Hematopoietic multipotent progenitor cell treated with erythropoietin and hydrocortisone succinate and interleukin-3 and kit ligand, for 8 days (in vitro differentiated cells): ENCODE measurements around the gene GAB1.
A peak's percentile ranks its signal among the peaks of the same experiment; 100 is the strongest.

Experiments
- DNase-seq: peaks from one replicate; pipeline ENCODE4 v3.0.0-alpha.2; 2015

The GAB1 gene

GRCh38 chr4:143512978-143513313 is 176.3 kb downstream of the GAB1 start:
- DNase-seq: no peak

DNA sequence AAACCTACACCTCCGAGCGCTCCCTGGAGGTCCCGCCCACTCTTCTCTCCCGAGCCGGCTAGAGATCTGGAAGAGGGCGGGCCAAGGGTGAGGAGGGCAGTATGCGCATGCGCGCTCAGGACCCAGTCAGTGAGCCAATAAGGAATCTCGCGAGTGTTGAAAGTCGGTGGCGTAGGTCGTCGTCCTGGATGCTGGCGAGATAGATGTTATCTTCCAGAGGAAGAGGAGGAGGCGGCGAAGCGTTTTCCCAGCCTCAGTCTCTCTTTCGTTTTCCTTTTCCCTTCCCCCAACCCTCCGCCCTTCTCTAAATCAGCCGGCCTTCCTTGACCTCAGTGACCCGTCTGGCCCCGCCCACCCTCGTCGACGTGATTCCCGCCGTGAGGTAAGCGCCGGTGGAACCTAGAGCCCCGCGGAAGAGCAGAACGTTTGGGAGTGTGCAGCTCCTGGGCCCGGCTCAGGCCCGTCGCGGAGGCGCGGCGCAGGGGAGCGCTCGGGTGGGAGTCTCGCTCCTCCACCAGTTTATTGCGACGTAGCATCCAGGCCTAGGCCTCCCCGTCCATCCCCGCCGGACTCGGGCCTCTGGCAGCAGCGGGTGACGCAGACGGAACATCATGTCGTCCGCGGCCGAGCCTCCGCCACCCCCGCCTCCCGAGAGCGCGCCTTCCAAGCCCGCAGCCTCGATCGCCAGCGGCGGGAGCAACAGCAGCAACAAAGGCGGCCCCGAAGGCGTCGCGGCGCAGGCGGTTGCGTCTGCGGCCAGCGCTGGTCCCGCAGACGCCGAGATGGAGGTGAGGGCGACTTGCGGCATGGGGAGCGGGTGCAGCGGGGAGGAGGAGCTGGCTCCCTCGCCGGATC is 176.9 kb downstream of the GAB1 start, which contains the start of gene SMARCA5:
Gene SMARCA5 (plus strand): TSS at position 389 of the 855 bp plus-strand sequence. CDS start 223 bp downstream, at position 612.
- DNase-seq: peak; percentile 99

- DNase-seq: no peak
These were observed 177.5 kb downstream of the GAB1 start for GRCh38 chr4:143514169-143514495.

DNA sequence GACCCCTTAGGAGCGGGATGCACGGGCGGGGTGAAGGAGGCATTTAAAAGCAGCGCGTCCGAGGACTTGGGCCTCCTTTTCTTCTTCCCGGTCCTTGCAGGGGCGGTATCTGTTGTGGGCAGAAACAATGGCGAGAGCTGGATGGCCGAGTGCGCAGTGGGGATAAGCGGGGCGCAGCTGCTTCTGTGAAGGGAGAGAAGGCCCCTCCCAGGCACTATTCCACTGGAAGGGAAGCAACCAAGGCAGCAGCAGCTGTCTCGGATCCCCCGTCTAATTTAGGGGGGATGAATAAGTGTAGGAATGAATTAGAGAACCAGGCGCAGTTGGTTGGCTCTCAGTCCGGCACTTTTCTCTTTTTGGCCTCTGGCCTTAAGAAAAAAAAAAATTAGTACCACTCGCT is 177.8 kb downstream of the GAB1 start:
- peak; percentile 84 for DNase-seq

- DNase-seq: no peak
These were observed 178.2 kb downstream of the GAB1 start for GRCh38 chr4:143514901-143515300.

DNA sequence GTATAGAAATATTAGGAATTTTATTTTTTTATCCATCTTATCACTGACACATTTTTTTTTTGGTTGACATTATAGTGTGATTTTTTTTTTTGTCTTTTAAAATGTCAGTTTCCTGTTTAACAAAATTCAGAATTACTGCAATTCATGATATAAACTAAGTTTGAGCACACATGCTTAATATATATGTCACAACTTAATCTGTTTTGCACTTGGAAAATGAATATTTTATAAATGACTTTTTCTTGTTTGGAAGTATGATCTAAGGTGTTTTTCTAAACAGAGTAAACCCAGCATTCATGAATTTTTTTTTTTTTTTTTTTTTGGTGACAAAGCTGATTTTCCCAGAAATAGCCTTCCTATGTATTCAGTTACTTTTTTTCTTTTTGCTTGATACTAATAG is 179.2 kb downstream of the GAB1 start:
- DNase-seq: no peak

DNA sequence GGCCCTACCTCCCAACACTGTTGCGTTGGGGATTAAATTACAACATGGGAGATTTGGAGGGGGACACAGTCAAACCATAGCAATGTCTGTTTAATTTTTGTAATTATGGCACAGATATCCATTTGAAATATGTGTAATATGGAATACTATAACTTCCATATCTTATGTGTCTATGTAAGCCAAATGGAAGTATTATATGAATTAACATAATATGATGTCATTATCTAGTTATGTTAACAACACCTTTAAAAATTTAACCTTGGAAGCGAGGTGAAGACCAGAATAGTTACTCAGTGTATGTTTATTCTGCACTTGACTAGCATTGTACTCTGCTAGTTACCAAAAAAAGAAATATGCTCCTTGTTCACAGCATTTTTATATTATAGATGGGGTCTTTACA is 181.1 kb downstream of the GAB1 start:
- no peak for DNase-seq
